Measurements from ENCODE around the gene RAD54L.
"Not testable (repeated sequence)": the region's sequence is repeated elsewhere in the genome, so short reads cannot be mapped to it uniquely, and the experiment has no call there.

Gene RAD54L

DNA sequence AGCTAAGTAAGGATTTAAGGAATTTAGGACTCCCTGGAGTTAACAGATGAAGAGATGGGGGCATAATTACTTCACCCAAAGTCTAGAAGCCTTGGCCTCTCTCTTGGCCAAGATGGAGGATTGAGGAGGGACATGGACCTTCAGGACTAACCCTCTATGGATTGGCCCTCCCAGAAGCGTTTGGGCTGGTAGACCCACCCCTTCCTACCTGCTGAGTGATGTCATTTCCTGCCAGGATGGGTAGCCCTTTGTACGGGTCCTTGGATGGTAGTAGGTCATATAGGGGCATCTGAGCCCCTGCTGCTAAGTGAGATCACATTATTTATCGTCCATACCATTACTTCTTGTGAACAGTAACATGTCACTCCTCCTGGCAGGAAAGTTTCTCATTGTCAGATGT is 26.8 kb upstream of the RAD54L start:
- Mint-ChIP-seq H3K4me3 (no peak overlapping the region), H3K36me3 (no peaks in the 10 kb centered on the region), H3K9me3 (no peaks in the 10 kb centered on the region), H3K4me1 (peaks cover 4% of the 10 kb centered on the region), H3K27ac (no peak overlapping the region), H3K27me3 (peaks cover 11% of the 10 kb centered on the region)
- no peak for ATAC-seq (ENCODE audit: low read depth)
- no peak for DNase-seq (ENCODE audit: low spot score in 2 of 2)

DNA sequence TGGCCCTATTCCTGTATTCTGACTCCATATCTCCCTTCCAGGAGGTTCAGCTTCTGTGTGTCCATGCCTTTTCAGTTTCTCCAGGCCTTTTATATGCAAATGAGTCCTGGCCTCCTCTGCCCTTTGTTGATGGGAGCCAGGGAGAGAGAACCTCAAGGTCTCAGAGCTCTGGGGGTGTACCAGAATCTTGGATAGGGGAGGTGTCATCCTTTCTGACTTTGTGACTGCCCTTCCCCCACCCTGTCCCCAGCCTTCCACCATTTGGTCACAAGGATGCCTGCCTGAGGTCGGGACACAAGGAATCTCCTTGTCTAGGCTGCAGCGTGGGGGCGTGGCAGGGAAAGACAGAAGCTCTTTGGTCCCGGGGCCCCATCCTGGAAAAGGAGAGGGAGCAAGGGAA is 25.8 kb upstream of the RAD54L start:
- Mint-ChIP-seq H3K4me1 (peaks cover 4% of the 10 kb centered on the region), H3K9me3 (no peaks in the 10 kb centered on the region), H3K27ac (no peak overlapping the region), H3K4me3 (no peak overlapping the region), H3K36me3 (no peaks in the 10 kb centered on the region), H3K27me3 (peaks cover 11% of the 10 kb centered on the region)
- DNase-seq (ENCODE audit: low spot score in 2 of 2) (no peak), ATAC-seq (ENCODE audit: low read depth) (no peak)

DNA sequence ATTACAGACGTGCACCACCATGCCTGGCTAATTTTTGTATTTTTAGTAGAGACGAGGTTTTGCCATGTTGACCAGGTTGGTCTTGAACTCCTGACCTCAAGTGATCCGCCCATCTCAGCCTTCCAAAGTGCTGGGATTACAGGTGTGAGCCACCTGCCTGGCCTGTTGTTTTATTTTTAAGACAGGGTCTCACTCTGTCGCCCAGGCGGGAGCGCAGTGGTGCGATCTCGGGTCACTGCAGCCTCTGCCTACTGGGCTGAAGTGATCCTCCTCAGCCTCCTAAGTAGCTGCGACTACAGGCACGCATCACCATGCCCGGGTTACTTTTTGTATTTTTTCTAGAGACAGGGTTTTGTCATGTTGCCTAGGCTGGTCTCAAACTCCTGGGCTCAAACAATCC is 24.5 kb upstream of the RAD54L start:
- peak; percentile 6 for ATAC-seq (ENCODE audit: low read depth)
- not testable (repeated sequence) for H3K4me1 Mint-ChIP-seq; H3K27ac Mint-ChIP-seq; H3K36me3 Mint-ChIP-seq; DNase-seq (ENCODE audit: low spot score in 2 of 2); H3K4me3 Mint-ChIP-seq; H3K27me3 Mint-ChIP-seq; H3K9me3 Mint-ChIP-seq

DNA sequence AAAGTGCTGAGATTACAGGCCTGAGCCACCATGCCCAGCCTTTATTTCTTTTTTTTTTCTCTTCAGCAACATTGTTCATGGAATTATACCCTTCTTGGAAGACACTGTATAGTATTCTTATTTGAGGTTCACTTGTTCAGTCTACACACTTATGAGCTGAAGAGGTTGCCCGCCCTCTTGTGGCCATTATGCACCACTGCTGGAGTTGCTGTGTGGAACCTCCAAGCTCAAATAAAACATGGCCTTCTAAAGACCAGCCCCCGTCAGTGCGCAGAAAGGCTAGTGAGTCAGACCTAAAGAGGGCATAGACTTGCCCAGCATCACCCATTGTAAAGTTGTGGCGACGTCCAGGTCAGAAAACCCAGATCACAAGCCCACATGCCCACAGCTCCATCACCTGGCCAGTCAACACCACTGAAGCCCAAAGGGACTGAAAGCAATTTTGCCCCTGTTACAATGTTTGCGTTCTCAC is 24.1 kb upstream of the RAD54L start:
- Mint-ChIP-seq H3K27ac (no peak overlapping the region), H3K36me3 (no peaks in the 10 kb centered on the region), H3K4me1 (peaks cover 4% of the 10 kb centered on the region), H3K27me3 (peaks cover 8% of the 10 kb centered on the region), H3K9me3 (no peaks in the 10 kb centered on the region), H3K4me3 (peak overlapping the region; percentile 32)
- peak; percentile 98 for ATAC-seq (ENCODE audit: low read depth)
- peak; percentile 37 to 51 for DNase-seq (ENCODE audit: low spot score in 2 of 2)

DNA sequence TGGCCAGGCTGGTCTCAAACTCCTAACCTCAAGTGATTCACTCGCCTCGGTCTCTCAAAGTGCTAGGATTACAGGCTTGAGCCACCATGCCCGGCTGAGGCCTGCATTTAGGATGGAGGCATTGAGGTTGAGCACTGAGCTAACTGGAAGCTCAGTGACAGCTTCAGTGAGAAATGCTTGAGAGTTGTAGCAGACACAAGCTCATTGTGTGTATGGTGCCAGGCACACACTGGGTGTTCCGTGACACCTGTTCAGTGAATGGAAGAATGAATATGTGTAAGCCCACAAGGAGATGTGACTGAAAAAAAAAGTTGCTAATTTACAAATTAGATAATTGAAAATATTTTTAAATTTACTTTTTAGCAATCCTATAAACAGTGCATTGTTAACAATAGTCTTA is 22.6 kb upstream of the RAD54L start:
- H3K4me3 Mint-ChIP-seq, result no peak overlapping the region
- no peaks in the 10 kb centered on the region for H3K36me3 Mint-ChIP-seq
- DNase-seq (ENCODE audit: low spot score in 2 of 2), result no peak
- no peak for ATAC-seq (ENCODE audit: low read depth)
- H3K4me1 Mint-ChIP-seq, result peaks cover 4% of the 10 kb centered on the region
- peaks cover 8% of the 10 kb centered on the region for H3K27me3 Mint-ChIP-seq
- H3K9me3 Mint-ChIP-seq, result no peaks in the 10 kb centered on the region
- H3K27ac Mint-ChIP-seq, result no peak overlapping the region

DNA sequence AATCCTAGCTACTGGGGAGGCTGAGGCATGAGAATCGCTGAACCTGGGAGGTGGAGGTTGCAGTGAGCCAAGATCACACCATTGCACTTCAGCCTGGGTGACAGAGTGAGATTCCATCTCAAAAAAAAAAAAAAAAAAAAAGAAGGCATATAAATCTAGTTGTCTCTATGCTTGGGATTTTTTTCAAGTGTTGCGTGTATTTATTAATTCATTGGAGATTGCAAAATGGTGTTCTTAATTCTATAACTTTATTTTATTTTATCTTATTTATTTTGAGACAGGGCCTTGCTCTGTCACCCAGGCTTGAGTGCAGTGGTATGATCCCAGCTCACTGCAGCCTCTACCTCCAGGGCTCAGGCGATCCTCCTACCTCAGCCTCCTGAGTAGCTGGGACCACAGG is 16.3 kb upstream of the RAD54L start:
- not testable (repeated sequence) for H3K9me3 Mint-ChIP-seq; H3K4me3 Mint-ChIP-seq; H3K27ac Mint-ChIP-seq; H3K27me3 Mint-ChIP-seq; H3K36me3 Mint-ChIP-seq; H3K4me1 Mint-ChIP-seq; DNase-seq (ENCODE audit: low spot score in 2 of 2); ATAC-seq (ENCODE audit: low read depth)

DNA sequence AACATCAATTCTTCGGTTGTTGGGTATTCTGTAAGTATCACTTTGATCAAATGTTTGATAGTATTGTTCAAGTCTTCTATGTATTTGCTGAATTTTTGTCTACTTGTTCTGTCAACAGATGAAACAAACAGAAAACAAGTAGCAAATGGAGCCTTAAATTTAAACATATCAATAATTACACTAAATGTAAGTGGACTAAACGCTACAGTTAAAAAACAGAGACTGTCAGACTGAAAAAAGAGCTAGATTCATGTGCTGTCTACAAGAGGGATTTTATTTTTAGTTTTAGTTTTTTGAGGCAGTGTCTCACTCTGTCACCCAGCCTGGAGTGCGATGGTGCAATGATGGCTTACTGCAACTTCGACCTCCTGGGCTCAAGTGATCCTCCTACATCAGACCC is 10.7 kb upstream of the RAD54L start:
- H3K36me3 Mint-ChIP-seq, result no peaks in the 10 kb centered on the region
- H3K27me3 Mint-ChIP-seq, result no peaks in the 10 kb centered on the region
- DNase-seq (ENCODE audit: low spot score in 2 of 2) (no peak), ATAC-seq (ENCODE audit: low read depth) (no peak)
- no peak overlapping the region for H3K27ac Mint-ChIP-seq
- no peaks in the 10 kb centered on the region for H3K4me1 Mint-ChIP-seq
- H3K9me3 Mint-ChIP-seq, result peaks cover 3% of the 10 kb centered on the region
- no peak overlapping the region for H3K4me3 Mint-ChIP-seq

DNA sequence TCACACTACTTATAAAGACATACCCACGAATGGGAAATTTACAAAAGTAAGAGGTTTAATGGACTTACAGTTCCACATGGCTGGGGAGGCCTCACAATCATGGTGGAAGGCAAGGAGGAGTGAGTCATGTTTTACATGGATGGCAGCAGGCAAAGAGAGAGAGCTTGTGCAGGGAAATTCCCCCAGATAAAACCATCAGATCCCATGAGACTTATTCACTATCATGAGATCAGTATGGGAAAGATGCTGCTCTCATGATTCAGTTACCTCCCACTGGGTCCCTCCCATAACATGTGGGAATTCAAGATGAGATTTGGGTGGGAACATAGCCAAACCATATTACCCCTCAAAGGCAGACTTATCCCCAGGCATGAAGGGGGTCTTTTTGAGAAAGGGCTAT is 8.7 kb upstream of the RAD54L start:
- not testable (repeated sequence) for ATAC-seq (ENCODE audit: low read depth); H3K27me3 Mint-ChIP-seq; H3K9me3 Mint-ChIP-seq; H3K36me3 Mint-ChIP-seq; H3K4me1 Mint-ChIP-seq; DNase-seq (ENCODE audit: low spot score in 2 of 2); H3K27ac Mint-ChIP-seq; H3K4me3 Mint-ChIP-seq

DNA sequence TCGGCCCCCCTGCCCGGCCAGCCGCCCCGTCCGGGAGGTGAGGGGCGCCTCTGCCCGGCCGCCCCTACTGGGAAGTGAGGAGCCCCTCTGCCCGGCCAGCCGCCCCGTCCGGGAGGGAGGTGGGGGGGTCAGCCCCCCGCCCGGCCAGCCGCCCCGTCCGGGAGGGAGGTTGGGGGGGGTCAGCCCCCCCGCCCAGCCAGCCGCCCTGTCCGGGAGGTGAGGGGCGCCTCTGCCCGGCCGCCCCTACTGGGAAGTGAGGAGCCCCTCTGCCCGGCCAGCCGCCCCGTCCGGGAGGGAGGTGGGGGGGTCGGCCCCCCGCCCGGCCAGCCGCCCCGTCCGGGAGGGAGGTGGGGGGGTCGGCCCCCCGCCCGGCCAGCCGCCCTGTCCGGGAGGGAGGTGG is 5.8 kb upstream of the RAD54L start:
- not testable (repeated sequence) for DNase-seq (ENCODE audit: low spot score in 2 of 2); H3K9me3 Mint-ChIP-seq; H3K4me1 Mint-ChIP-seq; H3K27ac Mint-ChIP-seq; H3K27me3 Mint-ChIP-seq; ATAC-seq (ENCODE audit: low read depth); H3K4me3 Mint-ChIP-seq; H3K36me3 Mint-ChIP-seq

DNA sequence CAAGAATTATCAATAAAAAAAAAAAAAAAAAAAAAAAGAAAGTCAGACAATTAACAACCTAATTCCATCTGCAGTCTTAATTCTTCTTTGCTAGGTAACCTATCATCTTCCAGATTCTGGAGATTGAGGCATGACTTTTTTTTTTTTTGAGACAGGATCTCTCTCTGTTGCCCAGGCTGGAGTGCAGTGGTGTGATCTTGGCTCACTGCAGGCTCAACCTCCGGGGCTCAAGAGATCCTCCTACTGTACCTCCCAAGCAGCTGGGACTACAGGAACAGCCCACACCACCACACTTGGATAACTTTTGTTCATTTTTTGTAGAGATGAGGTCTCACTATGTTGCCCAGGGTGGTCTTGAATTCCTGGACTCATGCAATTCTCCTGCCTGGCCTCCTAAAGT is 4.6 kb upstream of the RAD54L start:
- ATAC-seq (ENCODE audit: low read depth) (no peak), DNase-seq (ENCODE audit: low spot score in 2 of 2) (no peak)
- Mint-ChIP-seq H3K27ac (no peak overlapping the region), H3K36me3 (no peaks in the 10 kb centered on the region), H3K27me3 (no peaks in the 10 kb centered on the region), H3K4me1 (peaks cover 10% of the 10 kb centered on the region), H3K4me3 (no peak overlapping the region), H3K9me3 (peaks cover 3% of the 10 kb centered on the region)

DNA sequence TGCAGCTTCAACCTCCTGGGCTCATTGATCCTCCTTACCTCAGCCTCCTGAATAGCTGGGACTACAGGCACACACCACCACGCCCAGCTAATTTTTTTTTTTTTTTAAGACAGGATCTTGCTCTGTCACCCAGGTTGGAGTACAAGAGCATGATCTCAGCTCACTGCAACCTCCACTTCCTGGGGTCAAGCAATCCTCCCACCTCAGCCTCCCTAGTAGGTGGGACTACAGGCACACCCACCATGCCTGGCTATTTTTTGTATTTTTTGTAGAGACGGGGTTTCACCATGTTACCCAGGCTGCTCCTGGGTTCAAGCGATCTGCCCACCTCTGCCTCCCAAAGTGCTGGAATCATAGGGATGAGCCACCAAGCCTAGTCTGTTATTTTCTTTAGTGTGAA is 3.7 kb upstream of the RAD54L start:
- H3K4me1 Mint-ChIP-seq, result peaks cover 15% of the 10 kb centered on the region
- not testable (repeated sequence) for DNase-seq (ENCODE audit: low spot score in 2 of 2); H3K4me3 Mint-ChIP-seq; ATAC-seq (ENCODE audit: low read depth); H3K27me3 Mint-ChIP-seq; H3K36me3 Mint-ChIP-seq; H3K27ac Mint-ChIP-seq; H3K9me3 Mint-ChIP-seq

DNA sequence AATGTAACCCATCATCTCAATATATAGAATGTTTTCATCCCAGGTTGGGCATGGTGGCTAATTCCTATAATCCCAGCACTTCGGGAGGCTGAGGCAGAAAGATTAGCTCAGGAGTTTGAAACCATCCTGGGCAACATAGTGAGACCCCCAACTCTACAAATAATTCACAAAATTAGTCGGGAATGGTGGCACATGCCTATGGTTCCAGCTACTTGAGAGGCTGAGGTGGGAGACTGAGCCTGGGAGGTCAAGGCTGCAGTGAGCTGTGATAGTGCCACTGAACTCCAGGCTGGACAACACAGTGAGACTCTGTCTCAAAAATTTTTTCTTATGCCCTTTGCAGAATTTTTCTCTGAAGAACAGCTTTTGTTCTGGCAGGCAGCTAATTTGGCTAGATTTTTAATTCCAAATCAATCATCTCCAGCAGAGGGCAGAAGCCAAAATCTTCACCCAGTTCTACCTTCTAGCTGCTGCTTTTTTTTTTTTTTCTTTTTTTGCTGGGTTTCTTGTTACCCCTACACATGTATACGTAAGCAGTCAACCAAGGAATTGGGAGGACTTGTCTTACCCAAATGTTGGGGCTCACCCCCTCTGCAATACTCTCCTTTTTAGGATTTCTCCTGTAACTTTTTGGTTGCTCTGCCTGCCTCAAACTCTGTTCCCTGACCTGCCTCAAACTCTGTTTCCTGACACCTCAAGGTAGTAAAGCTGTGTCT is 2.7 kb upstream of the RAD54L start:
- H3K9me3 Mint-ChIP-seq, result no peaks in the 10 kb centered on the region
- H3K4me1 Mint-ChIP-seq, result peaks cover 15% of the 10 kb centered on the region
- no peak overlapping the region for H3K4me3 Mint-ChIP-seq
- no peak overlapping the region for H3K27ac Mint-ChIP-seq
- H3K27me3 Mint-ChIP-seq, result no peaks in the 10 kb centered on the region
- H3K36me3 Mint-ChIP-seq, result no peaks in the 10 kb centered on the region
- DNase-seq (ENCODE audit: low spot score in 2 of 2) (peak in 1 of 2 donors; percentile 19), ATAC-seq (ENCODE audit: low read depth) (no peak)

DNA sequence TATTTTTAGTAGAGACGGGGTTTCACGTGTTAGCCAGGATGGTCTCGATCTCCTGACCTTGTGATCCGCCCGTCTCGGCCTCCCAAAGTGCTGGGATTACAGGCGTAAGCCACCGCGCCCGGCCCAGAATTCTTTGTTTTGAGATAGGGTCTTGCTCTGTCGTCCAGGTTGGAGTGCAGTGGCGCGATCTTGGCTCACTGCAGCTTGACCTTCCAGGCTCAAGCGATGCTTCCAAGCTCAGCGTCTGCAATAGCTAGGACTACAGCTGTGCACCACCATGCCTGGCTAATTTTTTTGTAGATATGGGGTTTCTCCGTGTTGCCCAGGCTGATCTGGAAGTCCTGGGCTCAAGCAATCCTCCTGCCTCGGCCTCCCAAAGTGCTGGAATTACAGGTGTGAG is 1.4 kb upstream of the RAD54L start:
- not testable (repeated sequence) for ATAC-seq (ENCODE audit: low read depth); DNase-seq (ENCODE audit: low spot score in 2 of 2); H3K4me3 Mint-ChIP-seq; H3K27me3 Mint-ChIP-seq; H3K36me3 Mint-ChIP-seq; H3K9me3 Mint-ChIP-seq; H3K27ac Mint-ChIP-seq
- peaks cover 15% of the 10 kb centered on the region for H3K4me1 Mint-ChIP-seq

DNA sequence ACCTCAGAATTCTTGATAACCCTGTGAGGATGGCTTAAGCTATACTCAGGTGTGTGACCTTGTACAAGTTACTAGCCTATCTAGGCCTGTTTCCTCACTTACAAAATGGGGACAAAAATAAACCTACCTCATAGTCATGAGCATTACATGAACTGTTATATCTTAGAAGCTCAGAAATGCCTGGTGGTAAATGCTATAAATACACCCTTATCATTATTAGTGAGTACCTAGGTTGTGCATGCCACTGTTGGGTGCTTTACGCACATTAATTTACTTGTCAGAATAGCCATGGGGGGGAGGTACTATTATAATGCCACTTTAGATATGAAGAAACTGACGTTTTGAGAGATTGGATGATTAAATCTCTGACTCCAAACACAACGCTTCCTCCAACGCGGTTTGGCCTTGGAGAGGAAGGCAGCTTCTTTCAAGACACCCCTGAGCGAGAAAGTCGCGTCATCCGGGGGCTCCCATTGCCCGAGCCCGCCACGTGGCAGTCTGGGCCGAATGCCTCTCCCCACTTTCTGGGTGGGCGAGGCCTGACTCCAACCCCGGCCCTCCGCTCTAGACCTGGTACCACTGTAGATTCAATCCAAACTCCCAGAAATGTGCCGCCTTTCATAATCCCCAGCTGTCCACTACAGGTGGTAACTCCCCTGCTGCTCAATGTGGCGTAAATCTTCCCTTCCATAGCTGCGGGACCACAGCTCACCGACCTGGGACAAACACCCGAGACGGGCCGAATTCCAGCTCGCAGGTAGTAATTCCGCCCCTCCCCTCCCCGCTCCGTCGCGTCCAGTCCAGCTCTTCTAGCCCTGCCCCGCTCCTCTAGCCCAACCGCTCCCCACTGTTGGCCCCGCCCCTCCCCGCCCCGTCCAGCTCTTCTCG is 771 bp upstream of the RAD54L start:
- H3K27ac Mint-ChIP-seq, result peak overlapping the region; percentile 82
- no peaks in the 10 kb centered on the region for H3K9me3 Mint-ChIP-seq
- H3K4me1 Mint-ChIP-seq, result peaks cover 15% of the 10 kb centered on the region
- no peaks in the 10 kb centered on the region for H3K27me3 Mint-ChIP-seq
- peak in 1 of 2 donors; percentile 62 for DNase-seq (ENCODE audit: low spot score in 2 of 2)
- peak; percentile 18 for ATAC-seq (ENCODE audit: low read depth)
- H3K36me3 Mint-ChIP-seq, result no peaks in the 10 kb centered on the region
- H3K4me3 Mint-ChIP-seq, result peak overlapping the region; percentile 96

All from memory B cell (primary cell).